GM18951 (cell line): Measurements from ENCODE around the gene CRISP1.
"Not testable (repeated sequence)": the region's sequence is repeated elsewhere in the genome, so short reads cannot be mapped to it uniquely, and the experiment has no call there.

Source experiments
- POLR2A ChIP-seq: IDR thresholded peaks from 4 replicates; pipeline ENCODE4 v1.6.1; 2011; ENCODE audit warnings: mild to moderate bottlenecking; ENCODE audit not compliant: insufficient read length, insufficient read depth; ENCODE audit errors: extremely low read depth
- in situ Hi-C: fragments of 300-500 bp; cut with MboI; formaldehyde crosslinking; loops from one replicate; pipeline ENCODE4 v1.12.0; 2022; ENCODE audit warnings: low sequenced_read_pairs, mixed read lengths, inconsistent platforms; ENCODE audit not compliant: unreplicated experiment

The CRISP1 gene

GRCh38 chr6:49826743-49827406 is 39.5 kb downstream of the CRISP1 start:
- in situ Hi-C loops: no loop called here

DNA sequence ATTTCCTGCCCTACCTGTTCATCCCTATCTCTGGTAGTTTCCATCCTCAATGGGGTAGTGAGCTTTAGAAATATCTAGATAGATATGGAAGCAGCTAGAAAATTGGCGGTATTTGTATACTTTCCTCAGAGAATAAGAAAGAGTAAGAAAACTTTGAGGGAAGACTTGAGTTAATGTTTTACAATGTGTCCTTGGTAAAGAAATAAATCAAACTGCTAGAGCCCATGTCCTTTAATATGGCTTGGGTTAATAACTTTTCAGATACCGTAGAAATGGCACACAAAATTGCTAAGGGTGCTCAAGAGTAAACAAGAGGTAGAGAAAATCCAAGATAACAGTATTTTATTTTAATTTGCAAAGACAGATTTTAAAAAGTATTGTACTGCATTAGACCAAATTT is 51.2 kb downstream of the CRISP1 start:
- no peak for TF ChIP-seq POLR2A
- in situ Hi-C loops: no loop called here

More at GRCh38 chr6:49826743-49827406, 39.5 kb downstream of the CRISP1 start:
- no peak for TF ChIP-seq POLR2A

- in situ Hi-C loops: no loop called here
- no peak for TF ChIP-seq POLR2A
Measured at GRCh38 chr6:49813248-49813647, 53.1 kb downstream of the CRISP1 start.

DNA sequence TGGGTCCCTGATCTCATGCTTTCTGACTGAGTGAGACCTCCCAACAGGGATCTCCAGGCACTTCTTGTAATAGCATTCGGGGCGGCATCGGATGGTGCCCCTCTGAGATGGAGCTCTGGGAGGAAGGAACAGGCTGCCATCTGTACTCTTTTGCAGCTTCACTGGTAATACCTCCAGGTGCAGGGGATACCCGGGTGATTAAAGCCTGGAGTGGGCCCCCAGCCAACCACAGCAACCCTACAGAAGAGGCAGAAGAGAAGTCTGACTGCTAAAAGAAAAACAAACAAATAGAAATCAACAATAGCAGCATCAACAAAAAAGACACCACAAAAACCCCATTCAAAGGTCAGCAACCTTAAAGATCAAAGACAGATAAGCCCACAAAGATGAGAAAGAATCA is 60.2 kb downstream of the CRISP1 start:
- TF ChIP-seq POLR2A: no peak

GRCh38 chr6:49805246-49805645 is 61.1 kb downstream of the CRISP1 start:
- TF ChIP-seq POLR2A: no peak
- in situ Hi-C loops: no loop called here

More for the DNA sequence above, 60.2 kb downstream of the CRISP1 start:
- in situ Hi-C loops: no loop called here

GRCh38 chr6:49801525-49801924 is 64.8 kb downstream of the CRISP1 start:
- in situ Hi-C loops: no loop called here
- TF ChIP-seq POLR2A: no peak

DNA sequence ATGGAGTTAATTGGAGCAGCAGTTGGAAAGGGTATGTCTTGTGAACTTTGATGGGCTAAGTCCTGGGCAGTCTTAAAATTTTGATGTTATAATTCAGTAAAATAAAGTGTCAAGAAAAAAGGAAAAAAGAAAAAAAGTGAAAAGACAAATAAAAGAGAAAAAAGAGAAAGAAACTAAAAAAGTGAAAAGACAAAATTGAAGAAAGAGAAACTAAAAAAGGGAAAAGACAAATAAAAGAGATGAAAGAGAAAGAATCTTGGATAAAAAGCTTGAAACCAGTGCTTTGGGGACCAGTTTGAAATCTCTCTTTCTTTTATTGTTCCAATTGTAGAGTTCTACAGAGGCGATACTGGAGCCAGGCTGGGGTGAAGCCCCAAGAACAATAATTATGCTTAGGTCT is 67.2 kb downstream of the CRISP1 start:
- TF ChIP-seq POLR2A: no peak
- in situ Hi-C loops: no loop called here

DNA sequence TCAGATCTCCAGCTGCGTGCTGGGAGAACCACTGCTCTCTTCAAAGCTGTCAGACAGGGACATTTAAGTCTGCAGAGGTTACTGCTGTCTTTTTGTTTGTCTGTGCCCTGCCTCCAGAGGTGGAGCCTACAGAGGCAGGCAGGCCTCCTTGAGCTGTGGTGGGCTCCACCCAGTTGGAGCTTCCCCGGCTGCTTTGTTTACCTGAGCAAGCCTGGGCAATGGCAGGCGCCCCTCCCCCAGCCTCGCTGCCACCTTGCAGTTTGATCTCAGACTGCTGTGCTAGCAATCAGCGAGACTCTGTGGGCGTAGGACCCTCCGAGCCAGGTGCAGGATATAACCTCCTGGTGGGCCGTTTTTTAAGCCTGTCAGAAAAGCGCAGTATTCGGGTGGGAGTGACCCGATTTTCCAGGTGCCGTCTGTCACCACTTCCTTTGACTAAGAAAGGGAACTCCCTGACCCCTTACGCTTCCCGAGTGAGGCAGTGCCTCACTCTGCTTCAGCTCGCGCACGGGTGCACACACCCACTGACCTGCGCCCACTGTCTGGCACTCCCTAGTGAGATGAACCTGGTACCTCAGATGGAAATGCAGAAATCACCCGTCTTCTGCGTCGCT is 69.4 kb downstream of the CRISP1 start:
- in situ Hi-C loops: not testable (repeated sequence)

- no peak for TF ChIP-seq POLR2A
- in situ Hi-C loops: no loop called here
Measured at GRCh38 chr6:49790341-49790740, 76.0 kb downstream of the CRISP1 start.

DNA sequence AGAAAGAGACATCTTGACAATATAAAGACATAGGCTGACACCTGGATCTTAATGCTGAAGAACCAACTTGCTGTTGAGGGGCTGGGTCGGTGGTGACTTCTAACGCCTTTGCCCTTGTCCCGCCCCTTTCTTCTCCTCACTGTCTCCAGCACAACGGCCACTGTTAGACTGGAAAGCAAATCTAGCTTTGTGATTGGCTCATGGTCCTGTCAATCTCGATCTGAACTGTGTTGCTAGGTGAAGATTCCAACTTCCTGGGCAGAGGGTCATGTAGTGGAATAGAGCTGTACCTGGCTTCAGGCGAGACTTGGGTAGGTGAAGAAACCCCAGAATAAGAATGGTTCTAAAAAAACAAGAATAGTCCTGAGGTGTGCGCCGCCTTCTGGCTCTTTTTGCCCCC is 79.2 kb downstream of the CRISP1 start, which contains the start of gene PGK2:
PGK2 (minus strand) TSS at position 110 of the 400 bp plus-strand sequence; CDS start at position 12, 98 bp downstream.
- in situ Hi-C loops: no loop called here
- no peak for TF ChIP-seq POLR2A

DNA sequence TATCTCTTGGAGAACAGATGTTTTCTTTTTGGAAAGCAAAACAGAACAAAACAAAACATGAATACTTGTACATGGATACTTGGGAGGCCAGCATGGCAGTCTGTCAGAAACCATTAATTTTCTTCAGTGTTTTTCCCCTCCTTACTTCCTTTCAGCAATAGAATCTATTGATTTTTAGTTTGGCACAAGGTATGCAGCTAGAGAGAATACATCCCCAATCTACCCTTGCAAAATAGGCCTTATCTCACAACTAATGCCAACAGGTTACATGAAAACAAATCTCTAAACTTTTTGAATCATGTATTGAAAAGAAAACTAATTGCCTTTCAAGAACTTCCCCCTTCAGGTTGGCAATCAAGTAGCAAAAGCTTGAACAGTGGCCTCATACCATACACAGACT is 82.1 kb downstream of the CRISP1 start:
- TF ChIP-seq POLR2A: no peak
- in situ Hi-C loops: no loop called here
